B cell (primary cell): ENCODE data around the gene DVL2. TPM values are rescaled to one million over a fixed set of nuclear protein-coding genes. Genes with fewer than 3 reads are reported as not detected.

Experiments
- ATAC-seq: fragments of 200-7000 bp; cut with Tn5 transposase; one replicate; pipeline ENCODE4 v1.10.0; 2021; ENCODE audit warnings: low read depth, mild to moderate bottlenecking, moderate number of reproducible peaks, moderate library complexity
- CTCF ChIA-PET: fragments of 350-600 bp; sonication (Branson Sonifier 250); formaldehyde crosslinking; loops from one replicate; lab custom pipeline; 2021; ENCODE audit warnings: antibody characterized with exemption, inconsistent platforms; lab: Charles Lee
- POLR2A ChIA-PET: fragments of 350-600 bp; sonication (Branson Sonifier 250); formaldehyde crosslinking; loops from one replicate; lab custom pipeline; 2021; ENCODE audit warnings: antibody characterized with exemption; lab: Charles Lee
- DNase-seq: peaks from one replicate; pipeline ENCODE4 v3.0.0; 2013
- H2AFZ ChIP-seq: 2 replicates; pipeline ENCODE4 v1.6.1; 2012; ENCODE audit warnings: mild to moderate bottlenecking, low read depth, low read length; ENCODE audit not compliant: insufficient read depth, poor library complexity, severe bottlenecking
- H3K27ac ChIP-seq, 2 donors: 1 replicate in 1 of 2; 2 replicates in 1 of 2; pipeline ENCODE4 v1.5.1; 2012 to 2013; ENCODE audit warnings: low read length in 2 of 2, mild to moderate bottlenecking in 2 of 2, moderate library complexity in 1 of 2
- H3K27me3 ChIP-seq, 4 experiments: fragments of 200-600 bp in 1 of 4; sonication (generic) in 1 of 4; replicated peaks in 1 of 4; 1 replicate in 2 of 4; 2 replicates in 2 of 4; pipeline versions ENCODE4 v1.6.1 to v1.7.0; 2013 to 2016; ENCODE audit warnings: low read length in 3 of 4, mild to moderate bottlenecking in 2 of 4, mixed read lengths in 1 of 4, moderate library complexity in 1 of 4; ENCODE audit not compliant: insufficient read depth in 4 of 4, control insufficient read depth in 3 of 4; ENCODE audit errors: control extremely low read depth in 1 of 4
- H3K36me3 ChIP-seq, 2 experiments: replicated peaks in 1 of 2; 1 replicate in 1 of 2; 2 replicates in 1 of 2; pipeline versions ENCODE4 v1.6.1 to v1.7.1; 2013; ENCODE audit warnings: low read length in 1 of 2; ENCODE audit not compliant: insufficient read depth in 2 of 2, control insufficient read depth in 1 of 2; ENCODE audit errors: control extremely low read depth in 1 of 2, extremely low read depth in 1 of 2
- H3K4me1 ChIP-seq, 2 donors: fragments of 200-600 bp in 1 of 2; sonication (generic) in 1 of 2; 1 replicate in 1 of 2; 2 replicates in 1 of 2; pipeline versions ENCODE4 v1.5.1 to v1.6.1; 2013 to 2017; ENCODE audit warnings: low read length in 2 of 2; ENCODE audit not compliant: control insufficient read depth in 2 of 2, insufficient read depth in 2 of 2
- H3K4me2 ChIP-seq: replicated peaks from 2 replicates; pipeline ENCODE3; 2012; ENCODE audit warnings: mild to moderate bottlenecking, low read depth, low read length; ENCODE audit not compliant: poor library complexity, severe bottlenecking
- H3K4me3 ChIP-seq, 5 experiments: fragments of 200-600 bp in 1 of 5; sonication (generic) in 1 of 5; 1 replicate in 3 of 5; 2 replicates in 2 of 5; pipeline versions ENCODE4 v1.5.1 to v1.7.0; 2011 to 2016; ENCODE audit warnings: low read length in 4 of 5, mild to moderate bottlenecking in 4 of 5, low read depth in 2 of 5, control low read depth in 1 of 5, moderate library complexity in 1 of 5; ENCODE audit not compliant: insufficient read depth in 1 of 5; ENCODE audit errors: control extremely low read depth in 1 of 5, extremely low read depth in 1 of 5
- H3K79me2 ChIP-seq: fragments of 200-600 bp; sonication (generic); one replicate; pipeline ENCODE4 v1.6.0; 2016; ENCODE audit warnings: low read length; ENCODE audit not compliant: control insufficient read depth, insufficient read depth
- H3K9ac ChIP-seq: fragments of 200-600 bp; sonication (generic); 2 replicates; pipeline ENCODE4 v1.6.1; 2017; ENCODE audit warnings: mild to moderate bottlenecking, low read length, moderate library complexity
- H3K9me3 ChIP-seq, 3 donors: one replicate each; pipeline versions ENCODE4 v1.6.1 to v1.7.1; 2013; ENCODE audit warnings: low read length in 2 of 3; ENCODE audit not compliant: control insufficient read depth in 2 of 3, insufficient read depth in 1 of 3; ENCODE audit errors: control extremely low read depth in 1 of 3
- H4K20me1 ChIP-seq: 2 replicates; pipeline ENCODE4 v1.6.0; 2012; ENCODE audit warnings: mild to moderate bottlenecking, low read length; ENCODE audit not compliant: insufficient read depth, control insufficient read depth, poor library complexity, severe bottlenecking
- H3K27ac Mint-ChIP-seq: one replicate; pipeline ENCODE4 v1.8.0; 2021; ENCODE audit warnings: mixed read lengths
- H3K27me3 Mint-ChIP-seq: one replicate; pipeline ENCODE4 v1.8.0; 2021; ENCODE audit warnings: mixed read lengths
- H3K4me1 Mint-ChIP-seq: one replicate; pipeline ENCODE4 v1.8.0; 2021; ENCODE audit warnings: mixed read lengths
- H3K4me3 Mint-ChIP-seq: one replicate; pipeline ENCODE4 v1.8.0; 2021; ENCODE audit warnings: mixed read lengths
- H3K9me3 Mint-ChIP-seq: one replicate; pipeline ENCODE4 v1.8.0; 2022; ENCODE audit warnings: mixed read lengths; ENCODE audit not compliant: insufficient read depth
- EZH2 ChIP-seq: IDR thresholded peaks from 2 replicates; pipeline ENCODE4 v1.6.1; 2012; ENCODE audit warnings: borderline replicate concordance, low read depth, mild to moderate bottlenecking, moderate library complexity, low read length; ENCODE audit not compliant: insufficient read depth, poor library complexity, severe bottlenecking
- WGBS: methylation state at CpG from one replicate; pipeline ENCODE4 v1.1.5; 2013; ENCODE audit warnings: missing lambda C conversion rate; ENCODE audit not compliant: insufficient coverage; 5-methylcytosine and 5-hydroxymethylcytosine counted together
- intact Hi-C: fragments of 100-400 bp; cut with micrococcal nuclease; formaldehyde crosslinking; loops from one replicate; pipeline ENCODE4 v1.10.0; 2022
- polyA plus RNA-seq: library from polyadenylated mRNA; depleted of rRNA; stranded (reverse); fragments of >200 nt; gene quantifications from 2 replicates; pipeline ENCODE4 v1.2.3, GENCODE V29; 2012
- total RNA-seq, 2 donors: library from RNA; stranded (reverse); fragments of 120-200 nt in 1 of 2; gene quantifications; 1 replicate in 1 of 2; 2 replicates in 1 of 2; pipeline versions ENCODE4 v1.2.3 to v1.2.4, GENCODE V29; 2013 to 2022
- TF ChIP-seq, protein P1 (sequence below): fragments of 200-600 bp; IDR thresholded peaks from one replicate; pipeline ENCODE4 v1.8.0; 2022; ENCODE audit warnings: antibody characterized with exemption, mild to moderate bottlenecking

DVL2 gene
- total and polyA plus RNA-seq, 2 donors (not counting 1 experiment from before 2014, with no cell fraction given), result 22.5 to 104 TPM

DNA sequence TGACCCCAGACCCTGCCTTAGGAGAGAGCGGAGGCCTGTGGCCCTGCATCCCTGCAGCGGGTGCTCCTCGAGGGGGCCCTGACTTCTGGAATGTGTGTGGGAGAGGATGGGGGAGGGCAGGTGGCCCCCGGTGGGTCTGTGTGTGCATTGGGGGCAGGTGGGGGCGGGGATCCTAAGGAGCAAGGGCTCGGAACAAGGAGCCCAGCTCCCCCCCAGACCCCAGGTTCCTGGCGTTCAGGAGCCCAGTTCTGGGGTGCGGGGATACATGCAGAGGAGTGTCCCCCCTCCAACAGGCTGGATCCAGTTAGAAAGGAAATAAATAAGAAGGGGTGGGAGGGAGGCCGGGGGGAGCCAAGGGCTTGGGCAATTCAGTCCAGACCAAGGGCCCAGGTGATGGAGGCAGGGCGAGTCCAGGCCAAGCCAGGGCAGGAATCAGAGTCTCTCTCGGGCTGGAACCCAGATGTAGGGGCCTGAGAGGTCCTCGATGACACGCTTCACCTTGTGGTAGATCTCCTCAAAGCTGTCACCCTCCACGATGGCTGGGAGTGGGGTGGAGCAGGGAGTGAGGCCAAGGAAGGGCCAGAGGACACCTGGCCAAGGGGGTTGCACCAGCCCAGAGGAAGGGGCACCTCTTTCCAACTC lies 43.9 kb downstream of the DVL2 start:
- H4K20me1 ChIP-seq, result no peaks in the 10 kb centered on the region
- no peaks in the 10 kb centered on the region for H3K27me3 ChIP-seq
- no peaks in the 10 kb centered on the region for H3K9me3 Mint-ChIP-seq
- 91% methylated on average over 9 of the region's 14 CpGs for WGBS
- ATAC-seq (no peak), DNase-seq (no peak)
- H3K4me3 Mint-ChIP-seq, result no peak overlapping the region
- no peaks in the 10 kb centered on the region for H3K79me2 ChIP-seq
- intact Hi-C loops, result no loop called here
- H3K4me2 ChIP-seq, result no peak overlapping the region
- no peak overlapping the region for H2AFZ ChIP-seq
- H3K4me3 ChIP-seq, result no peak overlapping the region
- no peaks in the 10 kb centered on the region for H3K9me3 ChIP-seq
- ChIA-PET POLR2A (no interaction called here), CTCF (interaction anchor here (0.7 kb wide), 1 partner anchor 144 kb away, joined by 5 read pairs; no protein-coding TSS in a partner anchor)
- no peak overlapping the region for H3K27ac ChIP-seq
- H3K9ac ChIP-seq, result no peak overlapping the region
- peaks cover 3% of the 10 kb centered on the region for H3K4me1 Mint-ChIP-seq
- H3K4me1 ChIP-seq, result no peaks in the 10 kb centered on the region
- peaks cover 8% of the 10 kb centered on the region for H3K27me3 Mint-ChIP-seq
- no peaks in the 10 kb centered on the region for H3K36me3 ChIP-seq
- TF ChIP-seq, protein P1, sequence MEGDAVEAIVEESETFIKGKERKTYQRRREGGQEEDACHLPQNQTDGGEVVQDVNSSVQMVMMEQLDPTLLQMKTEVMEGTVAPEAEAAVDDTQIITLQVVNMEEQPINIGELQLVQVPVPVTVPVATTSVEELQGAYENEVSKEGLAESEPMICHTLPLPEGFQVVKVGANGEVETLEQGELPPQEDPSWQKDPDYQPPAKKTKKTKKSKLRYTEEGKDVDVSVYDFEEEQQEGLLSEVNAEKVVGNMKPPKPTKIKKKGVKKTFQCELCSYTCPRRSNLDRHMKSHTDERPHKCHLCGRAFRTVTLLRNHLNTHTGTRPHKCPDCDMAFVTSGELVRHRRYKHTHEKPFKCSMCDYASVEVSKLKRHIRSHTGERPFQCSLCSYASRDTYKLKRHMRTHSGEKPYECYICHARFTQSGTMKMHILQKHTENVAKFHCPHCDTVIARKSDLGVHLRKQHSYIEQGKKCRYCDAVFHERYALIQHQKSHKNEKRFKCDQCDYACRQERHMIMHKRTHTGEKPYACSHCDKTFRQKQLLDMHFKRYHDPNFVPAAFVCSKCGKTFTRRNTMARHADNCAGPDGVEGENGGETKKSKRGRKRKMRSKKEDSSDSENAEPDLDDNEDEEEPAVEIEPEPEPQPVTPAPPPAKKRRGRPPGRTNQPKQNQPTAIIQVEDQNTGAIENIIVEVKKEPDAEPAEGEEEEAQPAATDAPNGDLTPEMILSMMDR, result no peak
- H3K27ac Mint-ChIP-seq, result no peak overlapping the region

DNA sequence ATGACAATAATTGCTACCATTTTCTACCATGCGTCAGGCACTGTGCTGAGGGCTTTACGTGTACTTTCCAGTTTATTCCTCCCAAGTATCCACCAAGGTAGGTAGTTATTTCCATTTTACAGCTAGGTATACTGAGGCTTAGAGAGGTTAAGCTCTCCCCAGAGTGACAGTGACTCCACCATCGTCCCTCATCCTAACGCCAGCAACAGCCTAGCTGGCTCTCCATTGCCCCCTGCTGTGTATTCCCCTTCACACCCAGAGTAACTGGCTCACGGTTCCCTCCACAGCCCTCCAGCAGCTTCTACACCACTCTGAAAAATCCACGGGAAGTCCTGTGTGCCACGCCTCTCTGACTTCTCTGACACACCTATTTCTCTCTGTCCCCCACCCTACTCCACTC lies 48.1 kb downstream of the DVL2 start:
- intact Hi-C loops, result no loop called here
- WGBS, result 65% methylated on average over 5 of the region's 7 CpGs
- POLR2A ChIA-PET, result interaction anchor here (0.6 kb wide), 1 partner anchor 54 kb away, joined by 4 read pairs; no protein-coding TSS in a partner anchor
- Histone ChIP-seq H3K79me2 (no peaks in the 10 kb centered on the region), H4K20me1 (no peaks in the 10 kb centered on the region), H3K4me2 (no peak overlapping the region), H3K9ac (no peak overlapping the region), H3K36me3 (no peaks in the 10 kb centered on the region), H3K4me3 (no peak overlapping the region), H3K27ac (no peak overlapping the region), H3K27me3 (no peaks in the 10 kb centered on the region), H3K9me3 (no peaks in the 10 kb centered on the region), H3K4me1 (no peaks in the 10 kb centered on the region), H2AFZ (no peak overlapping the region)
- ATAC-seq (no peak), DNase-seq (peak; percentile 16)
- Mint-ChIP-seq H3K9me3 (no peaks in the 10 kb centered on the region), H3K4me3 (no peak overlapping the region), H3K27ac (no peak overlapping the region), H3K27me3 (peaks cover 8% of the 10 kb centered on the region), H3K4me1 (peaks cover 3% of the 10 kb centered on the region)
- TF ChIP-seq, protein P1, result no peak
- TF ChIP-seq EZH2, result no peak
- CTCF ChIA-PET, result interaction anchor here (1.1 to 1.7 kb wide), 3 partner anchors 9 to 140 kb away, joined by 3 to 11 read pairs (median 6); no protein-coding TSS in a partner anchor
